GM19025 (cell line): Measurements from ENCODE around the gene SOCS2.
"Not testable (repeated sequence)": the region's sequence is repeated elsewhere in the genome, so short reads cannot be mapped to it uniquely, and the experiment has no call there.

Experiments
- ATAC-seq: cut with Tn5 transposase; IDR thresholded peaks from one replicate; pipeline ENCODE4 v1.9.1; 2021; ENCODE audit warnings: mild to moderate bottlenecking, low read depth, moderate library complexity; ENCODE audit not compliant: unreplicated experiment

Gene SOCS2, protein sequence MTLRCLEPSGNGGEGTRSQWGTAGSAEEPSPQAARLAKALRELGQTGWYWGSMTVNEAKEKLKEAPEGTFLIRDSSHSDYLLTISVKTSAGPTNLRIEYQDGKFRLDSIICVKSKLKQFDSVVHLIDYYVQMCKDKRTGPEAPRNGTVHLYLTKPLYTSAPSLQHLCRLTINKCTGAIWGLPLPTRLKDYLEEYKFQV

GRCh38 chr12:93571925-93572711 is at the start of gene SOCS2:
Gene SOCS2, plus strand, starts transcription at chr12:93572675. Its CDS starts 223 bp downstream, at chr12:93572898.
- ATAC-seq = no peak

DNA sequence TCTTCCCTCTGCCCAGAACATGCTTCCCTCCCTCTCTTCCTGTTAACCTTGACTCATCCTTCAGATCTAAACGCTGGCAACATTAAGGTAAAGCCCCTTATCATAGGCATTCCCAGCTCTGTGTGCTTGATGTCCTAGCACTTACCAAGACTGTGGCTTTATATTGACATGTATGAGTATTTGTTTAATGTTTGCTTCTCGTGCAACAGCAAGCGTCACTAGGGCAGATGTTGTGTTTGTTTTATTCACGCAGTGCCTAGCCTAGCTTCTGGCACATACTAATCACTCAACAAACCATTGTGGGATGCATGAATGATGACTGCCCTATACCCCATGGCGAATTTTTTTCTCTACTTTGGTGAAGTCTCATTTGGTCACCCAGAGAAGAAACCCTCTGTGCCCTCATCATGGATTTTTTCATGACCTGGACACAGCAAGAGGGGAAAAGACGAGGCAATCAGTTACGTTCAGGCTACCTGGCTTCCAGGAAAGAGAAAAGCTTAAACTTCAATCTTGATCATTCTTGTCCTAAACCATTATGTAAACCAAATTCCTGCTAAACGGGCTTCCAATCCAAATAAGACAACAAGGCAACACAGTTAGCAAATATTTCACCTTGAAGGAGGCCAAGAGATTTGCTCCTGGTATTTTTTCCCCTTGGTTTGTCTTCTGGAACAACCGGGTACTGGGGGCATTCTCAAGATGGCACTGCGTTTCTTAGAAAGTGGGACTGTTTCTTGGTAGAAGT is 47.9 kb upstream of the SOCS2 start:
- ATAC-seq = no peak

- ATAC-seq = no peak
Measured at GRCh38 chr12:93526786-93527428, 45.6 kb upstream of the SOCS2 start.

DNA sequence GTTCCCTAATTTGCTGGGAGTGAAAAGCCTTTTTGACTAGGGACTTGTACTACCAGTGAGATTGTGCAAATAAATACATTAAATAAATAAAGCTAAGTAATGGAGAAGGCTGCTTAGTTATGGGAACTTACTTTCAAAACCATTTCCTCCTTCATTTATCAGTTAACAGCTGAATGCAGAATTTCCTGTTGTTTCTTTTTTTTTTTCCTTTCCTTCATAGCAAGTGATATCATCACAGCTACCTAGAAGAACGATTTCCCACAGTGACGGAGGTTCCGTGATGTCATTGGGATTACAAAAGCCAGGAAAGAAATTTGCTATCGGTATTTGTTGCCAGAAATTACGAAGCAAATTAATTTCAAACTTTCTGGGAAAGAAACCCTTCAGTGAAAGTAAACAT is 42.1 kb upstream of the SOCS2 start:
- ATAC-seq = no peak

DNA sequence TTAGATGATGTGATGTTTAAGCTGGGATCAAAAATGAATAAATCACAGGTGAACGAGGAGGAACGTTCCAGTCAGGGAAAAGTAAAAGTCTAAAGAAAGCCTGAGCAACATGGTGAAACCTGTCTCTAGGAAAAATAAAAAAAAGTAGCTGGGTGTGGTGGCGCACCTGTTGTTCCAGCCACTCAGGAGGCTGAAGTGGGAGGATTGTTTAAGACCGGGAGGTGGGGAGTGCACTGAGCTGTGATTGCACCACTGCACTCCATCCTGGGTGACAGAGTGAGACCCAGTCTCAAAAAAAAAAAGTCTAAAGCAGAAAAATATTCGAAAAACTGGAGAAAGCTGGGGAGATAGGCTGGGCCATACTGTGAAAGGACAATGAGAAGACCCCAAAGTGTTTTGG is 39.2 kb upstream of the SOCS2 start:
- no peak for ATAC-seq

GRCh38 chr12:93536111-93536765 is 36.2 kb upstream of the SOCS2 start:
- no peak for ATAC-seq

DNA sequence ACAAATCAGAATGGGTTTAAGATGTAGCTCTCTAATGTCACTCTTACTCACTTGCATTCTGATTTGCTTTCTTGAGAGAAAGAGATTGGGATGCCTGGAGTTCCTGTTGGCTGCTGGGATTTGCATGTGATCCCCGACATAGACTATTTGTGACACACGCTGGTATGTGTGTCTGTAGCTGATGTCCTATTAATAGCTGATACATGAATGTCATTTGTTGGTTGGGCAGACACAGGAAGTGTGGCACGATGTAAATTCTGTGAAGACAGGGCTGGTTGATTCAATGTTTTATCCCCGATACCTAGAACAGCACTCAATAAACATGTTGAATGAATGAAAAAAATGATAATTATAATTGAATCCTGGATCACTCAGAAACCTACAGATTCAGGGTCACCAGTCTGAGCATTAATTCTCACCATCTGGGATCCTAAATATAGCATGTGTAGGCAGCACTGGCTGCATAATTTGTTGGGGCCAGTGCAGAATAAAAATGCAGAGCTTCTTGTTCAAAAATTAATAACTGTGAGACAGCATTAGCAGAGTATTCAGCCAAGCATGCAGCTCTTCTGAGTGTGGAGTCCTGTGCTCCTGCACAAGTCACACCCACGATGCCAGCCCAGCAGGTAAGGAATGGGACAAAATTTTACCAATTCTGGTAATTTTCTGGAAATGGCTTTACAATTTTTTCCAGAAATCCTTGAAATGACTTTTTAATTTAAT is 35.5 kb upstream of the SOCS2 start:
- ATAC-seq = peak; percentile 64

GRCh38 chr12:93537769-93538168 is 34.7 kb upstream of the SOCS2 start:
- no peak for ATAC-seq

- no peak for ATAC-seq
Measured at GRCh38 chr12:93539821-93540220, 32.7 kb upstream of the SOCS2 start.

GRCh38 chr12:93540466-93540865 is 32.0 kb upstream of the SOCS2 start:
- ATAC-seq = no peak

DNA sequence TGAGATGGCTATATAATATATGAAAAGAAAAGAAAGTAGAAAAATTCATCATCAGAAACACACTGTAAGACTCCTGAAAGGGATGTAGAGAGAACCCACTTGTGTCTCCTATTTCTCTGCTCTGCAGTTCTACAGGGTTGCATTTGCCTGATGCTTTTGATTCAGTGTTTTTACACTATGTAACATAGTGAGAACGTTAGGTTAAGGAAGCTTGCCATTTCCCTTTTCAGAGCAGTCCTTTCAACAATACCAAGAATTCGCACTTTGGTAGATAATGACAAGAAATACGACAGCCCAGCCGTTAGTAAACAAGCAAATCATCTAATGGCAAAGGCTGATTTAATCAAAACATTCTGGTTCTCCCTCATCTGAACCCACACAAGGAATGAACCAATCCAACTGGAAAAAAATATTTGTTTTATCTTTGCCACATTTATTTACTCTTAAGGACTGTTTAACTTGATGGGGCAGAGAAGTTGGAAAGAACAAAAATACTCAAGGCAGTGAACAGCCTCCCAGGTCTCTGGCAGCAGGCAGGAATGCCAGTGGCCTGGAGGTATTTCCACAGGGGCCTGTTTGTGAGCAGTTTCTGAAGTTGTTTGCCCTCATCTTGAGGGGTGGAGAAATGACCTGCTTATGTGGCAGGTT is 30.8 kb upstream of the SOCS2 start:
- no peak for ATAC-seq

GRCh38 chr12:93547778-93548177 is 24.7 kb upstream of the SOCS2 start:
- ATAC-seq = no peak

DNA sequence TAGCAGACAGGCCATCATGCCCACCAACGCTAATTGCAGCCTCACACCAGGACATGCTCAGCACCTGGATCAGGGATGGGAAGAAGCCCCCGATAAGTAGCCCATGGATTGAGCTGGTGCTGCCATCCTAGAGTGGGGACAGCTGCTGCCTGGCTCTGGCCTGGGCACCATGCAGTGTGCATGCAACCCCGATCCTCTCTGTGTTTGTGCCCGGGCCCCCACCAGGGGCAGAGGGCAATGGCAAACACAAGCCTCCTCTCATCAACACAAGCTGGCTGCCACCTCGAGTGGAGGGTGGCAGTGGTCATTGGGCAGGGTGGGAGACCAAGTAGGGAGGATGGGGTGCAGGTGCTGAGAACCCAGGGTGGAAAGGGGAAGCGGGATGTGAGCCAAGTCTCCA is 23.3 kb upstream of the SOCS2 start:
- ATAC-seq = no peak

- no peak for ATAC-seq
Measured at GRCh38 chr12:93550748-93551611, 21.5 kb upstream of the SOCS2 start.

GRCh38 chr12:93552427-93552826 is 20.0 kb upstream of the SOCS2 start:
- ATAC-seq = no peak

DNA sequence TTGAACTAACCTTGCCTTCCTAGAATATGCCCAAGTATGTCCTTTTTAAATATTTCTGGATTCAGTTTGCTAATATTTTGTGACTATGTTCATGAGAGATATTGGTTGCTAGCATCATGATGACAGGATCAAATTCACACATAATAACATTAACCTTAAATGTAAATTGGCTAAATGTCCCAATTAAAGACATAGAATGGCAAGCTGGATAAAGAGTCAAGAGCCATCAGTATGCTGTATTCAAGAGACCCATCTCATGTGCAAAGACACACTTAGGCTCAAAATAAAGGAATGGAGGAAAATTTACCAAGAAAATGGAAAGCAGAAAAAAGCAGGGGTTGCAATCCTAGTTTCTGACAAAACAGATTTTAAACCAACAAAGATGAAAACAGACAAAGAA is 14.6 kb upstream of the SOCS2 start:
- not testable (repeated sequence) for ATAC-seq

- ATAC-seq = not testable (repeated sequence)
Measured at GRCh38 chr12:93558685-93559084, 13.8 kb upstream of the SOCS2 start.

DNA sequence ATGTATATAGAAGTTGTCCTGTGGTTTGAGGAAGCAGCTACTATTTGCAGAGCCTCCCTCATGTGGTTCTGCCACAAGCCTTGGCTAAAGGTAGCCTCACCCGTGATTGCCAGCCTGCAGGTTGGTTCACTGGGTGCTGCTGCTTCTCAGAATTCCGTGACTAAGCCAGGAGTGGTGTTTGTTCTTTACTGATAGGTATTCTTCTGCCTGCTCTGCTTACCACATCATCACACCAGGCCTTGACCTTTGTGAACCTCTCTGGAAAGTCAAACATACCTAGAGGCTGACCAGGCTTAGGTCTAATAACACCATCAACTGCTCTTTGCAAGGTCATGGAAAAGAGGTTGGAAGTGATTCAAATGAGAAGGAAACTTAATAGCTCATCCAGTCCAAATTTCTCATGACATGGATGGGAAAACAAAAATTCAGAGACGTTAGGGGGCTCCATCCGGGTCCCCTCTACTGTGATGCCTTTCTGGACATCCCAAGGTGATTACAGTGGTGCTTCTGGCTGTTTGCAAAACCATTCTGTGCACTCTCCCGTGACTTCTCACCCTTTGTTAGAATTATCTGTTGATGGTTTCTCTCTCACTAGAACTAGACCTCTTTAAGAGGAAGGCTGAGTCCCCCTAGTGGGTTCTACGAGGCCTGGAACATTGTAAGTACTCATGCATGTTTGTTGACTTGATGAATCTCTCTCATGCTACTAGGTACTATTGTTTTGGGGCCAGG is 8.5 kb upstream of the SOCS2 start:
- ATAC-seq = no peak
